HCT116 (cell line): ENCODE results near the gene RRBP1. TPM values are rescaled to one million over a fixed set of nuclear protein-coding genes. Genes with fewer than 3 reads are reported as not detected.

ENCODE experiments used
- ATAC-seq: fragments of 200-7000 bp; cut with Tn5 transposase; 2 replicates; pipeline ENCODE4 v1.9.1; 2020; ENCODE audit warnings: mild to moderate bottlenecking, moderate library complexity
- BruUV-seq: library from RNA; stranded (reverse); fragments of 400-500 nt; replicated peaks from 2 replicates; lab custom pipeline; 2021; lab: Mats Ljungman, UMichigan
- CTCF ChIA-PET: fragments of 300-600 bp; sonication (Branson Sonifier 250); formaldehyde crosslinking; loops from one replicate; lab custom pipeline; 2021; ENCODE audit warnings: antibody characterized with exemption; lab: Charles Lee
- POLR2A ChIA-PET: fragments of 300-600, 350-600 bp; sonication (Branson Sonifier 250); formaldehyde crosslinking; loops from one replicate; lab custom pipeline; 2021; ENCODE audit warnings: antibody characterized with exemption; lab: Charles Lee
- RAD21 ChIA-PET, 2 experiments: fragments of 300-600 bp; sonication (Branson Sonifier 250); formaldehyde crosslinking; loops; one replicate each; lab custom pipeline; 2023; ENCODE audit warnings: low total read pairs in 2 of 2; ENCODE audit not compliant: uncharacterized antibody in 2 of 2, unreplicated experiment in 2 of 2, low non-redundant PET in 1 of 2; lab: Charles Lee
- DNase-seq: peaks from one replicate; pipeline ENCODE4 v3.0.0-alpha.2; 2010; ENCODE audit warnings: low read depth, low spot score
- H2AFZ ChIP-seq: fragments of 200-600 bp; shearing (Covaris generic), sonication (generic); 2 replicates; pipeline ENCODE4 v1.6.1; 2017; ENCODE audit warnings: low read depth, mixed run types, mixed read lengths, antibody characterized with exemption, low read length; ENCODE audit not compliant: poor library complexity, severe bottlenecking
- H3K27ac ChIP-seq: 2 replicates; pipeline ENCODE4 v1.5.1; 2012; ENCODE audit warnings: low read depth, low read length
- H3K27me3 ChIP-seq: fragments of 200-600 bp; sonication (generic); 2 replicates; pipeline ENCODE4 v1.6.1; 2016; ENCODE audit warnings: mixed run types, low read length, mixed read lengths; ENCODE audit not compliant: insufficient read depth
- H3K36me3 ChIP-seq, 2 experiments: fragments of 200-500 bp in 1 of 2; fragments of 200-600 bp in 1 of 2; sonication (Bioruptor generic) in 1 of 2; sonication (generic) in 1 of 2; 2 replicates each; pipeline versions ENCODE4 v1.5.1 to v1.6.1; 2014 to 2016; ENCODE audit warnings: low read length in 2 of 2, inconsistent platforms in 1 of 2, mixed read lengths in 1 of 2, mixed run types in 1 of 2; ENCODE audit not compliant: insufficient read depth in 2 of 2, control insufficient read depth in 1 of 2
- H3K4me1 ChIP-seq, 2 experiments: fragments of 200-600 bp in 1 of 2; sonication (generic) in 1 of 2; 2 replicates each; pipeline versions ENCODE4 v1.5.1 to v1.6.1; 2012 to 2017; ENCODE audit warnings: low read length in 2 of 2, inconsistent platforms in 1 of 2, mild to moderate bottlenecking in 1 of 2, mixed read lengths in 1 of 2, mixed run types in 1 of 2, moderate library complexity in 1 of 2; ENCODE audit not compliant: insufficient read depth in 2 of 2, control insufficient read depth in 1 of 2
- H3K4me2 ChIP-seq: fragments of 200-600 bp; sonication (generic); 2 replicates; pipeline ENCODE4 v1.6.1; 2017; ENCODE audit warnings: mixed run types, low read length, mixed read lengths
- H3K4me3 ChIP-seq, 2 experiments: fragments of 200-600 bp in 1 of 2; sonication (generic) in 1 of 2; replicated peaks in 1 of 2; 2 replicates each; pipeline ENCODE4 v1.5.1; 2011 to 2016; ENCODE audit warnings: low read length in 2 of 2, control low read depth in 1 of 2, low read depth in 1 of 2, mild to moderate bottlenecking in 1 of 2, mixed read lengths in 1 of 2, mixed run types in 1 of 2
- H3K79me2 ChIP-seq: fragments of 200-600 bp; sonication (generic); 2 replicates; pipeline ENCODE4 v1.6.1; 2017; ENCODE audit warnings: mild to moderate bottlenecking, mixed run types, low read length, moderate library complexity, mixed read lengths; ENCODE audit not compliant: insufficient read depth
- H3K9ac ChIP-seq: fragments of 200-600 bp; sonication (generic); 2 replicates; pipeline ENCODE4 v1.6.1; 2016; ENCODE audit warnings: low read length, mixed read lengths
- H3K9me2 ChIP-seq: fragments of 200-600 bp; sonication (generic), shearing (Covaris generic); 2 replicates; pipeline ENCODE4 v1.6.1; 2017; ENCODE audit warnings: mixed run types, mild to moderate bottlenecking, moderate library complexity; ENCODE audit not compliant: insufficient read depth
- H3K9me3 ChIP-seq, 2 experiments: fragments of 200-500 bp in 1 of 2; fragments of 200-600 bp in 1 of 2; sonication (Bioruptor generic) in 1 of 2; sonication (generic) in 1 of 2; 2 replicates each; pipeline ENCODE4 v1.6.1; 2014 to 2017; ENCODE audit warnings: low read length in 2 of 2, mixed read lengths in 2 of 2, inconsistent platforms in 1 of 2, low read depth in 1 of 2, mild to moderate bottlenecking in 1 of 2, mixed run types in 1 of 2, moderate library complexity in 1 of 2; ENCODE audit not compliant: control insufficient read depth in 1 of 2, insufficient read depth in 1 of 2
- H4K20me1 ChIP-seq: fragments of 200-600 bp; sonication (generic), shearing (Covaris generic); 2 replicates; pipeline ENCODE4 v1.6.1; 2017; ENCODE audit warnings: mixed run types, mild to moderate bottlenecking, moderate library complexity; ENCODE audit not compliant: insufficient read depth
- CBX3 ChIP-seq: IDR thresholded peaks from 2 replicates; pipeline ENCODE4 v1.6.1; 2012; ENCODE audit warnings: low read depth
- EZH2 ChIP-seq: fragments of 200-600 bp; sonication (generic); IDR thresholded peaks from 2 replicates; pipeline ENCODE4 v1.6.1; 2017; ENCODE audit warnings: antibody characterized with exemption, mixed run types
- JUND ChIP-seq: IDR thresholded peaks from 2 replicates; pipeline ENCODE4 v1.6.1; 2012
- POLR2A ChIP-seq: IDR thresholded peaks from 2 replicates; pipeline ENCODE4 v1.7.0; 2011; ENCODE audit warnings: borderline replicate concordance; ENCODE audit not compliant: insufficient read depth, insufficient read length; ENCODE audit errors: extremely low read depth
- POLR2AphosphoS5 ChIP-seq: IDR thresholded peaks from 2 replicates; pipeline ENCODE4 v1.6.1; 2011; ENCODE audit warnings: mild to moderate bottlenecking, low read depth, low read length, moderate library complexity
- SP1 ChIP-seq: IDR thresholded peaks from 2 replicates; pipeline ENCODE4 v1.6.1; 2012; ENCODE audit warnings: low read depth
- SRF ChIP-seq: IDR thresholded peaks from 2 replicates; pipeline ENCODE4 v1.6.1; 2012; ENCODE audit warnings: low read depth
- intact Hi-C: fragments of 100-400 bp; cut with micrococcal nuclease; formaldehyde crosslinking; loops from 2 replicates; pipeline ENCODE4 v1.10.0; 2022
- total RNA-seq: library from RNA; stranded (reverse); gene quantifications from one replicate; pipeline ENCODE4 v1.2.1, GENCODE V29; 2021; ENCODE audit not compliant: unreplicated experiment
- TF ChIP-seq, protein P1 (sequence below): IDR thresholded peaks from 2 replicates; pipeline ENCODE4 v1.6.1; 2012
- TF ChIP-seq, protein P2 (sequence below), 3 experiments: fragments of 200-600 bp in 1 of 3; sonication (generic) in 1 of 3; IDR thresholded peaks in 2 of 3; conservative IDR thresholded peaks in 1 of 3; 2 replicates each; pipeline ENCODE4 v1.5.1; 2012 to 2017; ENCODE audit warnings: low read depth in 2 of 3, low read length in 2 of 3, antibody characterized with exemption in 1 of 3, borderline replicate concordance in 1 of 3, control low read depth in 1 of 3, mild to moderate bottlenecking in 1 of 3, mixed read lengths in 1 of 3, mixed run types in 1 of 3, moderate library complexity in 1 of 3; ENCODE audit not compliant: insufficient read depth in 1 of 3
- TF ChIP-seq, protein P3 (sequence below): IDR thresholded peaks from 2 replicates; pipeline ENCODE4 v1.6.1; 2012; ENCODE audit warnings: low read depth

RRBP1 gene
- total RNA-seq, 1 experiment from 2014 or later = 123 TPM

DNA sequence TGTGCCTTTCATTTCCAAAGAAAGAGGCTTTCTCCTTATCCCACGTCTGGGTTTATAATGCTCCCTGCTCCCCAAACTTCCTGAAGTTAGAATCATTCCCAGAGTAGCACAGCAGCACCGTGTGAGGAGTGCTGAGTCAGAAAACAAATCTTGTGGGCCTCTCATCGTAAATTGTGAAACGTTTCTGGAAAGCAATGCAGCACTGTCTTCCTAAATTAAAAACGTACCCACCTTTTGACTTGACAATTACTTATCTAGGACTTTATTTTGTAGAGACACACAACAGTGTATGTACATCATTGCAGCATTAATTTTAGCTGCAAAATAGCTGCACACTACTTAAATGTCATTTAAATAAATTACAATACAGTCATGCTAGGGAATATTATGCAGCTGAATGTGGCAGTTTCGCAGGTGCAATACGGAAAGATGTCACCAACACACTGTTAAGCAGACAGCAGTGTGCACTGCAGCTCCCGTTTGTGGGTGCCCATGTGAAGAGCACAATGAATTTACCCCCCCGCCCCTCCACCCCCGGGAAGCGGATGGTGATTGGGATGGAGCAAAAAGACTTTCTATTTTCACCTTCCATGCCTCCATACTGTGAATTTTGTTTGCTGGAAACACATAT, 30.8 kb downstream of the RRBP1 start:
- DNase-seq = no peak
- RAD21 ChIA-PET = no interaction called here
- TF ChIP-seq JUND (no peak), POLR2A (no peak), CBX3 (no peak), SRF (no peak), EZH2 (no peak), SP1 (no peak), POLR2AphosphoS5 (no peak)
- TF ChIP-seq, protein P1, sequence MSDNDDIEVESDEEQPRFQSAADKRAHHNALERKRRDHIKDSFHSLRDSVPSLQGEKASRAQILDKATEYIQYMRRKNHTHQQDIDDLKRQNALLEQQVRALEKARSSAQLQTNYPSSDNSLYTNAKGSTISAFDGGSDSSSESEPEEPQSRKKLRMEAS = no peak
- TF ChIP-seq, protein P2, sequence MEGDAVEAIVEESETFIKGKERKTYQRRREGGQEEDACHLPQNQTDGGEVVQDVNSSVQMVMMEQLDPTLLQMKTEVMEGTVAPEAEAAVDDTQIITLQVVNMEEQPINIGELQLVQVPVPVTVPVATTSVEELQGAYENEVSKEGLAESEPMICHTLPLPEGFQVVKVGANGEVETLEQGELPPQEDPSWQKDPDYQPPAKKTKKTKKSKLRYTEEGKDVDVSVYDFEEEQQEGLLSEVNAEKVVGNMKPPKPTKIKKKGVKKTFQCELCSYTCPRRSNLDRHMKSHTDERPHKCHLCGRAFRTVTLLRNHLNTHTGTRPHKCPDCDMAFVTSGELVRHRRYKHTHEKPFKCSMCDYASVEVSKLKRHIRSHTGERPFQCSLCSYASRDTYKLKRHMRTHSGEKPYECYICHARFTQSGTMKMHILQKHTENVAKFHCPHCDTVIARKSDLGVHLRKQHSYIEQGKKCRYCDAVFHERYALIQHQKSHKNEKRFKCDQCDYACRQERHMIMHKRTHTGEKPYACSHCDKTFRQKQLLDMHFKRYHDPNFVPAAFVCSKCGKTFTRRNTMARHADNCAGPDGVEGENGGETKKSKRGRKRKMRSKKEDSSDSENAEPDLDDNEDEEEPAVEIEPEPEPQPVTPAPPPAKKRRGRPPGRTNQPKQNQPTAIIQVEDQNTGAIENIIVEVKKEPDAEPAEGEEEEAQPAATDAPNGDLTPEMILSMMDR (IDR thresholded peaks at IDR 0.05 in 2 of 3, conservative IDR thresholded peaks at IDR 0.05 in 1 of 3; ENCODE audit: borderline replicate concordance in 1 of 3, insufficient read depth in 1 of 3, low read depth in 2 of 3, low read length in 2 of 3) = no peak
- TF ChIP-seq, protein P3, sequence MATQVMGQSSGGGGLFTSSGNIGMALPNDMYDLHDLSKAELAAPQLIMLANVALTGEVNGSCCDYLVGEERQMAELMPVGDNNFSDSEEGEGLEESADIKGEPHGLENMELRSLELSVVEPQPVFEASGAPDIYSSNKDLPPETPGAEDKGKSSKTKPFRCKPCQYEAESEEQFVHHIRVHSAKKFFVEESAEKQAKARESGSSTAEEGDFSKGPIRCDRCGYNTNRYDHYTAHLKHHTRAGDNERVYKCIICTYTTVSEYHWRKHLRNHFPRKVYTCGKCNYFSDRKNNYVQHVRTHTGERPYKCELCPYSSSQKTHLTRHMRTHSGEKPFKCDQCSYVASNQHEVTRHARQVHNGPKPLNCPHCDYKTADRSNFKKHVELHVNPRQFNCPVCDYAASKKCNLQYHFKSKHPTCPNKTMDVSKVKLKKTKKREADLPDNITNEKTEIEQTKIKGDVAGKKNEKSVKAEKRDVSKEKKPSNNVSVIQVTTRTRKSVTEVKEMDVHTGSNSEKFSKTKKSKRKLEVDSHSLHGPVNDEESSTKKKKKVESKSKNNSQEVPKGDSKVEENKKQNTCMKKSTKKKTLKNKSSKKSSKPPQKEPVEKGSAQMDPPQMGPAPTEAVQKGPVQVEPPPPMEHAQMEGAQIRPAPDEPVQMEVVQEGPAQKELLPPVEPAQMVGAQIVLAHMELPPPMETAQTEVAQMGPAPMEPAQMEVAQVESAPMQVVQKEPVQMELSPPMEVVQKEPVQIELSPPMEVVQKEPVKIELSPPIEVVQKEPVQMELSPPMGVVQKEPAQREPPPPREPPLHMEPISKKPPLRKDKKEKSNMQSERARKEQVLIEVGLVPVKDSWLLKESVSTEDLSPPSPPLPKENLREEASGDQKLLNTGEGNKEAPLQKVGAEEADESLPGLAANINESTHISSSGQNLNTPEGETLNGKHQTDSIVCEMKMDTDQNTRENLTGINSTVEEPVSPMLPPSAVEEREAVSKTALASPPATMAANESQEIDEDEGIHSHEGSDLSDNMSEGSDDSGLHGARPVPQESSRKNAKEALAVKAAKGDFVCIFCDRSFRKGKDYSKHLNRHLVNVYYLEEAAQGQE = no peak
- H3K9me2 ChIP-seq = no peaks in the 10 kb centered on the region
- no peak overlapping the region for H3K4me3 ChIP-seq
- peaks cover 3 to 4% of the 10 kb centered on the region in 2 experiments; a peak in 3 of 4 replicates for H3K36me3 ChIP-seq
- no peaks in the 10 kb centered on the region; the same call in 1 of the 2 replicates for H4K20me1 ChIP-seq
- H3K4me1 ChIP-seq = peaks cover 0 to 10% of the 10 kb centered on the region in 2 experiments; a peak in 2 of 4 replicates
- CTCF ChIA-PET = interaction anchor here (1.0 to 1.5 kb wide), 2 partner anchors 27 to 288 kb away, joined by 3 to 5 read pairs; no protein-coding TSS in a partner anchor
- BruUV-seq = no TSS peak
- POLR2A ChIA-PET = no interaction called here
- no peak overlapping the region for H3K27ac ChIP-seq
- ATAC-seq = no peak
- H3K4me2 ChIP-seq = no peak overlapping the region
- no peak overlapping the region for H3K9ac ChIP-seq
- H2AFZ ChIP-seq = no peak overlapping the region
- no peaks in the 10 kb centered on the region for H3K9me3 ChIP-seq
- peaks cover 83% of the 10 kb centered on the region for H3K79me2 ChIP-seq
- no peaks in the 10 kb centered on the region for H3K27me3 ChIP-seq
- intact Hi-C loops = no loop called here
